NB4 (cell line): ENCODE results near the gene MYO7A.

Experiments used
- DNase-seq: peaks from one replicate; pipeline ENCODE4 v3.0.0; 2010; ENCODE audit warnings: low read depth
- H3K4me3 ChIP-seq: one replicate; pipeline ENCODE4 v1.5.1; 2011; ENCODE audit warnings: mild to moderate bottlenecking, low read depth, low read length, moderate library complexity
- CTCF ChIP-seq: IDR thresholded peaks from one replicate; pipeline ENCODE4 v1.5.1; 2012; ENCODE audit warnings: low read depth, low read length
- MAX ChIP-seq: IDR thresholded peaks from 2 replicates; pipeline ENCODE4 v1.6.1; 2011; ENCODE audit warnings: low read depth, low read length
- MYC ChIP-seq: IDR thresholded peaks from 2 replicates; pipeline ENCODE4 v1.6.1; 2011; ENCODE audit warnings: low read depth, low read length
- POLR2A ChIP-seq: IDR thresholded peaks from 2 replicates; pipeline ENCODE4 v1.6.1; 2011; ENCODE audit warnings: mild to moderate bottlenecking; ENCODE audit not compliant: insufficient read length; ENCODE audit errors: extremely low read depth

The MYO7A gene

GRCh38 chr11:77087723-77088225 lies 40.3 kb upstream of the MYO7A start:
- TF ChIP-seq MYC, result no peak
- TF ChIP-seq MAX, result no peak
- DNase-seq, result no peak

GRCh38 chr11:77088236-77089003 lies 39.6 kb upstream of the MYO7A start:
- no peak overlapping the region for H3K4me3 ChIP-seq
- DNase-seq, result no peak
- no peak for TF ChIP-seq POLR2A

More at GRCh38 chr11:77087723-77088225, 40.3 kb upstream of the MYO7A start:
- H3K4me3 ChIP-seq, result no peak overlapping the region

- no peak for DNase-seq
- no peak overlapping the region for H3K4me3 ChIP-seq
- TF ChIP-seq MYC (no peak), CTCF (no peak), POLR2A (no peak), MAX (no peak)
Measured at GRCh38 chr11:77089004-77089545, 39.0 kb upstream of the MYO7A start.

GRCh38 chr11:77090046-77090372 lies 38.0 kb upstream of the MYO7A start:
- no peak overlapping the region for H3K4me3 ChIP-seq
- no peak for DNase-seq
- TF ChIP-seq POLR2A (no peak), MAX (no peak), CTCF (no peak), MYC (no peak)

GRCh38 chr11:77090373-77091111 lies 37.5 kb upstream of the MYO7A start:
- no peak overlapping the region for H3K4me3 ChIP-seq
- DNase-seq, result no peak
- no peak for TF ChIP-seq CTCF
- no peak for TF ChIP-seq POLR2A
- TF ChIP-seq MYC, result no peak
- no peak for TF ChIP-seq MAX

- TF ChIP-seq MYC (no peak), CTCF (peak; percentile 92), MAX (peak; percentile 59; the same call in 1 of the 2 replicates)
- H3K4me3 ChIP-seq, result no peak overlapping the region
- peak; percentile 76 for DNase-seq
Measured at GRCh38 chr11:77091146-77091940, 36.7 kb upstream of the MYO7A start.
